Left hindlimb (tissue), 1 donor: Measurements from ENCODE around the gene PRLH.

Experiments
- DNase-seq: peaks from one replicate; pipeline ENCODE4 v3.0.0-alpha.2; 2018

PRLH gene

GRCh38 chr2:237602409-237602808 is 36.0 kb downstream of the PRLH start:
- peak; percentile 6 for DNase-seq

DNA sequence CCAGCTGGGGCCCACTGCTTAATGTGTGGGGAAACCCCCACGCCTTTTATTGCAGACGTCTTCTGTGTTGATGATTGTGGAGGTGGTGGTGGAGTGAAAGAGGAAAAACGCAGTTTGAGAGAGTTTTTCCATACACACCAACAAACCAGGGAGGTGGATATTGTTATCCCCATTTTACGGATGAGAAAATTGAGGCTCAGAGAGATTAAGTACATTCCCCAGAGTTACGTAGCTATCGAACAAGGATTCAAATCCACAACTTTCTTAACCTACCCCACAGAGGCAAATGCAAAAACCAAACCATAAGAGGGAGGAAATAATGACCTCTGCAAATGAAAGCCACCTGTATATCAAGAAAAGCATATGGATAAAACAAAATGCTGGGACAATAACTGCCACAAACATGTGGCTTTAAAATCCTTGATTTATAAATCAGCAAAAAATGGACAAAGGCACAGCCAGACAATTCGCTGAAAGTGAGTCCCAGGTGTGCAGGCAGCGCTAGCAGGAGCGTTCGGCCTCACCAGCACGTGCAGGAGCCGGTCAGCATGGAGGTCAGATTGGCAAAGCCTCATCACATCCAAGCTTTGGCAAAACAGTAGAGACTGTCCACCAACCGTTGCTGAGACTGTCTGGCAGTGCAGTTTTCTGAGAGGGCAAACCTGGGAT is 36.8 kb downstream of the PRLH start:
- peak; percentile 12 for DNase-seq

DNA sequence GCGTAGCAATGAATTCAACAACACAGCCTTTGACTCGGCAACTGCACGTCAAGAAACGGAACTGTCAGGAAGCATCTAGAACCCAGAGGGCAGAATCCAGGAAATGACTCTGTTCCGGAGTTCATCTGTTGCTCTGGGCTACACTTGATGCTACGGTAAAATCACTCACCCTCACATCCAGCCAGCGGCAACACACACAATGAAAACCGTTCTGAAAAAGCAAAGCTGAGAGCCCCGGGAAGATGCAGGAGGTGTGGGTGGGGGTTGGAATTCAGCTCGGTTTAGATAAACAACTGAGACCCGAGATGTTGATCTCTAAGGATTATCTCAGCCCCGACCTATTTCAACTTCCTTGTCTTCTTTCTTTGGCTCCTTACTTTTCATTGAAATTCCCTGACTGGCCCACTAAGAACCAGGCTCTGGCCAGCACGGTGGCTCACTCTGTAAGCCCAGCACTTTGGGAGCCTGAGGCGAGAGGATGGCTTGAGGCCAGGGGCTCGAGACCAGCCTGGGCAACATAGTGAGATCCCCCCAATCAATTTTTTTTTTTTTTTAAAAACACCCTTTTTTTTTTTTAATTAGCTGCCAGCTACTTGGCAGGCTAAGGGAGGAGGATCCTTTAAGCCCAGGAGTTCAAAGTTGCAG is 37.5 kb downstream of the PRLH start:
- peak; percentile 67 for DNase-seq

GRCh38 chr2:237604391-237604790 is 38.0 kb downstream of the PRLH start:
- DNase-seq, result peak; percentile 10

DNA sequence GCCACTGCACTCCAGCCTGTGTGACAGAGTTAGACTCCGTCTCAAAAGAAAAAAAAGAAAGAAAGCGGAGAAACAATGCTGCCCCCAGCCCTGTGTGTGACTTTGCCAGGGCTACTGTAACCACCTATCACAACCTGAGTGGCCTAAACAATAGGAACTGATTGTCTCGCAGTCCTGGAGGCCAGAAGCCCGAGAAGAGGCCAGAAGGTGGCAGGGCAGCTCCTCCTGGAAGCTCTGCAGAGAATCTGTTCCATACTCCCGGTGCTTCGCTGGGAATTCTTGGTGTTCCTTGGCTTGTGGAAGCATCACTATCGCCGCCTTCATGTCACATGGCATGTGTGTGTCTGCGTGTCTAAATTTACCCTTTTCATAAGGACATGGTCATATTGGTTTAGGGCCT is 38.6 kb downstream of the PRLH start:
- peak; percentile 32 for DNase-seq

DNA sequence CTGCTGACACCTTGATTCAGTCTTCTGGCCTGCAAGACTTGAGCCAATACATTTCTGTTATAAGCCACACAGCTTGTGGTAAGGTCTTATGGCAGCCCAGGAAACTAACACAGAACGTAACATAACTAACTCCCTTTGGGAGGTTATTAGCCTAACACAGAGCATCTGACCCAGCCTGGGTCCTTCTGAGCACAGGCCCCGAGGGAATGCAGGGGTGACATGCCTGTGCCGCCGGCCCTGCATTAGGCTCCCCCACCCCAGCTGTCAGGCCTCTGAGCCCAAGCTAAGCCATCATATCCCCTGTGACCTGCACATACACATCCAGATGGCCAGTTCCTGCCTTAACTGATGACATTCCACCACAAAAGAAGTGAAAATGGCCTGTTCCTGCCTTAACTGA is 40.1 kb downstream of the PRLH start:
- DNase-seq, result peak; percentile 26

DNA sequence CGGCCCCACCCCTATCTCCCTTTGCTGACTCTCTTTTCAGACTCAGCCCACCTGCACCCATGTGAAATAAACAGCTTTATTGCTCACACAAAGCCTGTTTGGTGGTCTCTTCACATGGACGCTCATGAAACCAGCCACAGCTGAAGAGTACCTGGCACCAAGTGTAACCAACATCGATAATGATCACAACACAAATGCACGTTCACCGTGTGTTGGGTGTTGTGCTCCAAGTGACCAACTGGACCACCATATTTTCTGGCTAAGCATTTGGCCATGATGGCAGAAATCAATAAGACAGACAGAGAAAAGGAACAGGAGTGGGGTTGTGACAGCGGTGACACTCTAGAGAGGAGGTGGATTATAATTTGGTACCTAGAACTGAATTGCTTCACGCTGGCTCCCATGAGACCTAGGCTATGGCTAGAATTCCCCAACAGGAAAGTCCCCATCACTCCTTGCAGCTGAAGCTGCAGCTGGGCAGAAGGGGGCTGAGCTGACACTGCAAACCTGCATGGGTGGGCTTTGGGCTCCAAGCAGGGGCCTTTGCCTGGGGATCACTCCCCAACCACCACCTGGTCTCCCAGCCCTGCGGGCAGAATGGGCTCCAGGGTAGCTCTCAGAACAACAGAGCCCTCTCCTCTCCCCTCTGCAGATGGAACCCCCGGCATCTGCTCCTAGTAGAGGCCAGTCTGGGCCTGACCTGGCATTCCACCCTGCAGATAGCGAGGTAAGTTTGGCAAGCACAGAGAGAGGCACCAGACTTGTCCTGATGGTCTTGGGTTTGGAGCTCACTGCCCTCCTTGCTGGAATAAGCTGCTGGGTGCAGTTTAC is 46.4 kb downstream of the PRLH start:
- peak; percentile 16 for DNase-seq

GRCh38 chr2:237613679-237614078 is 47.3 kb downstream of the PRLH start:
- no peak for DNase-seq

GRCh38 chr2:237614151-237614720 is 47.9 kb downstream of the PRLH start:
- DNase-seq, result peak; percentile 16

DNA sequence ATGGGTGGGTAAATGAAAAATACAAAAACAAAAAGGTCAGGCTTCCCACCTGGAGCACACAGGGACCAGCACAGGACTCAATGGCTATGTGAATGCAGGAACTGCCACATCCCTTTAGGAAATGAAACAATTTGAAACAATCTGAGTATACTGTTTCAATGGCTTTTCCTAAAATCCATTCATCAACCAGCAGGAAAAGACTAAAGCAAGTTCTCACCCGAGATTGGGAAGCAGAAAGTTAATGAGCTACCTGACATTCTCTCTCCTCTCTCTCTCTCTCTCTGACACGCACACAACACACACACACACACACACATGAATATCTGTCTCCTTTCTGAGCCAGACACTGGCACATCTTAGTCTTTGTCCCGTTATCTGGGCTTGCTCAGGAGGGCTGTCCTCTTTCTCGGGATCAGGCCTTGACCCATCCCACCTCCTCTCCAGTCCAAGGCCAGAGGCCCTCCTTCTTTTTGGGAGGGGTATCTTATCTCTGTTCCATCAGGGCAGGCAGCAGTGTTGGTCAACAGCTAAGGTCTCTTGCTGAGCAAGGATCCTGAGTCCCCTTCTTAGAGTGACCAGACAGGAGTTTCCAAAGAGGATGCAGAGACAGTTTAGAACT is 49.4 kb downstream of the PRLH start:
- DNase-seq, result peak; percentile 15

GRCh38 chr2:237616373-237616733 is 50.0 kb downstream of the PRLH start:
- DNase-seq, result no peak
